ENCODE results near the gene PHF2.

PHF2 gene

GRCh38 chr9:93565089-93565488, 11.3 kb upstream of the PHF2 start:
- Histone ChIP-seq H3K79me2 (ENCODE audit: insufficient read depth, low read length) (no peaks in the 10 kb centered on the region), H3K9me2 (replicated peaks; ENCODE audit: insufficient read depth, low read length) (no peaks in the 10 kb centered on the region), H3F3A (ENCODE audit: insufficient read depth) (peaks cover 21% of the 10 kb centered on the region; the same call in 1 of the 2 replicates), H3K4me2 (ENCODE audit: low read depth, low read length, poor library complexity, severe bottlenecking) (no peak overlapping the region), H3K9ac (ENCODE audit: low read length) (no peak overlapping the region), H2AFZ (ENCODE audit: low read depth, low read length, severe bottlenecking) (no peak overlapping the region), H3K27ac (ENCODE audit: low read depth, low read length) (no peak overlapping the region), H4K20me1 (ENCODE audit: low read depth, low read length) (no peaks in the 10 kb centered on the region), H3K4me3 (ENCODE audit: insufficient read depth, low read length, poor library complexity, severe bottlenecking) (no peak overlapping the region), H3K27me3 (ENCODE audit: low read length) (no peaks in the 10 kb centered on the region), H3K36me3 (ENCODE audit: low read length) (peaks cover 11% of the 10 kb centered on the region; the same call in 1 of the 2 replicates), H3K9me3 (ENCODE audit: insufficient read depth, low read length) (no peaks in the 10 kb centered on the region)
- TF ChIP-seq EZH2phosphoT487 (conservative IDR thresholded peaks at IDR 0.05; ENCODE audit: low read length), result no peak
- TF ChIP-seq, protein P1, sequence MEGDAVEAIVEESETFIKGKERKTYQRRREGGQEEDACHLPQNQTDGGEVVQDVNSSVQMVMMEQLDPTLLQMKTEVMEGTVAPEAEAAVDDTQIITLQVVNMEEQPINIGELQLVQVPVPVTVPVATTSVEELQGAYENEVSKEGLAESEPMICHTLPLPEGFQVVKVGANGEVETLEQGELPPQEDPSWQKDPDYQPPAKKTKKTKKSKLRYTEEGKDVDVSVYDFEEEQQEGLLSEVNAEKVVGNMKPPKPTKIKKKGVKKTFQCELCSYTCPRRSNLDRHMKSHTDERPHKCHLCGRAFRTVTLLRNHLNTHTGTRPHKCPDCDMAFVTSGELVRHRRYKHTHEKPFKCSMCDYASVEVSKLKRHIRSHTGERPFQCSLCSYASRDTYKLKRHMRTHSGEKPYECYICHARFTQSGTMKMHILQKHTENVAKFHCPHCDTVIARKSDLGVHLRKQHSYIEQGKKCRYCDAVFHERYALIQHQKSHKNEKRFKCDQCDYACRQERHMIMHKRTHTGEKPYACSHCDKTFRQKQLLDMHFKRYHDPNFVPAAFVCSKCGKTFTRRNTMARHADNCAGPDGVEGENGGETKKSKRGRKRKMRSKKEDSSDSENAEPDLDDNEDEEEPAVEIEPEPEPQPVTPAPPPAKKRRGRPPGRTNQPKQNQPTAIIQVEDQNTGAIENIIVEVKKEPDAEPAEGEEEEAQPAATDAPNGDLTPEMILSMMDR (IDR thresholded peaks at IDR 0.05; ENCODE audit: insufficient read depth, low read length, poor library complexity, severe bottlenecking), result no peak

DNA sequence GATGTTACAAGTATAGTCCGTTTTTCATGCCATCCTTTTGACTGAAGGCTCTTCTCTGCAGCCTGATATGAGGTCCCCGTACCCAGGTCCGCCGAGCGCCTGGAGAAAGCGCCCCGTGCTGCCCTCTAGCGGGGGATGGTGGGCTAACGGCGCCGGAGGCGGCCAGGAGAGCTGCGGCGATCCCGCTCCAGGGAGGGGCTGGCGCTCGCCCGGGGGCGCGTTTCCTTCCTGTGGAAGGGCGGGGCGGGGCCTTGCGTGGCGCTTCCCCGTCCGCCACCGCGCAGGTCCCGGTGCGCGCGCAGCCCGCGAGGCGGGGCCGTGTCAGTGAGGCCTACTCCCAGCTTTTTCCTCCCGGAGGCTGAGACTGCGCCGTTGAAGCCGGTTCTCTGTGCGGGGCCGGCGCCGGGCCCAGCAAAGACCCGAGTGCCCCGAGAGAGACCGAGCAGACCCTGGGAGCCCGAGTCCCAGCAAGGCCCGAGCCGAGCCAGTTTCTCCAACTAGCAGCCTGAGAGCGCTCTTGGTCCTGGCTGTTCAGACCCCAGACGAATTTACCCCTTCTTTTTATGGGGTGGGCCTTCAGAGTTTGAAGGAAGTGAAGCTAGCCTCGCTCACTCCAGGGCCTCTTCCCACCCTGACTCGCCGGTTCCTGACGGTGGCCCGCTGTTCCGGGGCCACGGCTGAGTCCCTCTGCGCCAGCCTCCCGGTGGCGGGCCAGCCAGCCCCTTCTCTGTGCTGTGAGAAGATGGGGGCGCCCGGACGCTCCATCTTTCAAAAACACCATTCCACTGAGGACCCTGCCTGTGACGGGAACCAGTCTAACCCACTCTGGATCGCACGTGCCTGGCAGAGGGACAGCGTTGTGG, 9.7 kb upstream of the PHF2 start:
- Histone ChIP-seq H3K36me3 (ENCODE audit: low read length) (peaks cover 6% of the 10 kb centered on the region; the same call in 1 of the 2 replicates), H4K20me1 (ENCODE audit: low read depth, low read length) (no peaks in the 10 kb centered on the region), H3K27me3 (ENCODE audit: low read length) (no peaks in the 10 kb centered on the region), H3K9me3 (ENCODE audit: insufficient read depth, low read length) (no peaks in the 10 kb centered on the region), H3K79me2 (ENCODE audit: insufficient read depth, low read length) (no peaks in the 10 kb centered on the region), H3K4me3 (ENCODE audit: insufficient read depth, low read length, poor library complexity, severe bottlenecking) (peak overlapping the region; percentile 54), H3K9me2 (replicated peaks; ENCODE audit: insufficient read depth, low read length) (no peaks in the 10 kb centered on the region), H3K4me2 (ENCODE audit: low read depth, low read length, poor library complexity, severe bottlenecking) (peak overlapping the region; percentile 66), H3K27ac (ENCODE audit: low read depth, low read length) (peak overlapping the region; percentile 45), H3F3A (ENCODE audit: insufficient read depth) (0 out of 2 replicates have a peak, but pooled peaks cover 21% of the 10 kb centered on the region), H2AFZ (ENCODE audit: low read depth, low read length, severe bottlenecking) (peak overlapping the region; percentile 57), H3K9ac (ENCODE audit: low read length) (peak overlapping the region; percentile 81)
- TF ChIP-seq, protein P1 (IDR thresholded peaks at IDR 0.05; ENCODE audit: insufficient read depth, low read length, poor library complexity, severe bottlenecking), result peak; percentile 81
- TF ChIP-seq EZH2phosphoT487 (conservative IDR thresholded peaks at IDR 0.05; ENCODE audit: low read length), result no peak

- Histone ChIP-seq H3K79me2 (ENCODE audit: insufficient read depth, low read length) (no peaks in the 10 kb centered on the region), H3F3A (ENCODE audit: insufficient read depth) (0 out of 2 replicates have a peak, but pooled peaks cover 21% of the 10 kb centered on the region), H3K9ac (ENCODE audit: low read length) (peak overlapping the region; percentile 81), H3K27me3 (ENCODE audit: low read length) (no peaks in the 10 kb centered on the region), H3K27ac (ENCODE audit: low read depth, low read length) (no peak overlapping the region), H4K20me1 (ENCODE audit: low read depth, low read length) (no peaks in the 10 kb centered on the region), H3K4me2 (ENCODE audit: low read depth, low read length, poor library complexity, severe bottlenecking) (peak overlapping the region; percentile 66), H3K36me3 (ENCODE audit: low read length) (no peaks in the 10 kb centered on the region), H3K9me3 (ENCODE audit: insufficient read depth, low read length) (no peaks in the 10 kb centered on the region), H3K4me3 (ENCODE audit: insufficient read depth, low read length, poor library complexity, severe bottlenecking) (peak overlapping the region; percentile 54), H2AFZ (ENCODE audit: low read depth, low read length, severe bottlenecking) (peak overlapping the region; percentile 57), H3K9me2 (replicated peaks; ENCODE audit: insufficient read depth, low read length) (no peaks in the 10 kb centered on the region)
- TF ChIP-seq, protein P1 (IDR thresholded peaks at IDR 0.05; ENCODE audit: insufficient read depth, low read length, poor library complexity, severe bottlenecking), result no peak
- TF ChIP-seq EZH2phosphoT487 (conservative IDR thresholded peaks at IDR 0.05; ENCODE audit: low read length), result no peak
Observed at GRCh38 chr9:93567271-93567959, 9.0 kb upstream of the PHF2 start.

Measured in SU-DHL-6 (cell line).